SK-N-MC (cell line): ENCODE data around the gene MTCL1.

ENCODE experiments used
- EZH2 ChIP-seq: fragments of 200-600 bp; sonication (generic); IDR thresholded peaks from one replicate; pipeline ENCODE4 v1.6.1; 2017; ENCODE audit warnings: antibody characterized with exemption
- FOXP2 ChIP-seq: optimal IDR thresholded peaks from 2 replicates; pipeline ENCODE3; 2011; ENCODE audit warnings: mild to moderate bottlenecking, moderate library complexity; ENCODE audit not compliant: insufficient read depth; ENCODE audit errors: extremely low read length, control extremely low read depth
- POLR2AphosphoS5 ChIP-seq: IDR thresholded peaks from 2 replicates; pipeline ENCODE4 v1.6.1; 2012; ENCODE audit warnings: mild to moderate bottlenecking, low read depth, low read length, borderline replicate concordance

DNA sequence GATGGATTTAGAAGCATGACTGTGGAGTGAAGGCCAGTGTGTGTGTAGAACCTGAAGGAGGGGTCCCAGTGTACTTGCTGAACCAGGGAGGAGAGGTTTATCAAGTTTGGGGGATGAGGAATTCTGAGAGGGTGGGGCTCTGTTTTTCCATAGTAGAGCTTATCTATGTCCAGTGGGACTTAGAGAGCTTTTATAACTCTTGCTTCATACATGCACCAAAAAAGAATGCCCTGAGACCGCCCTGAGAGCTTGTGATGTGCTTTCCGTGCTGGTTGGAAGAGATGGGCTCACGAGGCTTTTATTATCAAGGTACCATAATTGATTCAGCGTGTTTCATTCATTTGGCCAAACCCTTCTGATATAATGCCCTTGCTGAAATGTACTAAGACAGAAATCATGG is 100.2 kb downstream of the MTCL1 start:
- TF ChIP-seq POLR2AphosphoS5: no peak
- no peak for TF ChIP-seq EZH2
- no peak for TF ChIP-seq FOXP2
